ENCODE measurements around the gene UBXN1. TPM values are rescaled to one million over a fixed set of nuclear protein-coding genes. Genes with fewer than 3 reads are reported as not detected.
A peak's percentile ranks its signal among the peaks of the same experiment; 100 is the strongest.

Gene UBXN1
- total RNA-seq, 1 experiment from 2014 or later, result 135 TPM

GRCh38 chr11:62677714-62678113 lies 1.2 kb downstream of the UBXN1 start:
- no peak for DNase-seq (ENCODE audit: low spot score)

GRCh38 chr11:62677156-62677555 lies 1.7 kb downstream of the UBXN1 start:
- Mint-ChIP-seq H3K36me3 (peaks cover 37% of the 10 kb centered on the region), H3K27ac (peak overlapping the region; percentile 48; the same call in 1 of the 2 replicates), H3K27me3 (ENCODE audit: low read depth) (no peaks in the 10 kb centered on the region), H3K4me3 (peak overlapping the region; percentile 87), H3K4me1 (peaks cover 29% of the 10 kb centered on the region), H3K9me3 (no peaks in the 10 kb centered on the region)
- ATAC-seq (no peak), DNase-seq (ENCODE audit: low spot score) (no peak)
- ChIA-PET POLR2A (interaction anchor here (1.0 to 1.8 kb wide), 2 partner anchors 12 to 56 kb away, joined by 3 to 8 read pairs; partner anchors contain the start of genes B3GAT3, C11orf98 and CSKMT), CTCF (interaction anchor here (0.9 to 1.7 kb wide), 9 partner anchors 12 to 252 kb away, joined by 3 to 10 read pairs (median 5); partner anchors contain the start of genes BSCL2, C11orf98, CSKMT and GNG3)
- TF ChIP-seq NR2C2 (CRISPR knock-in tag; IDR thresholded peaks at IDR 0.05), result no peak
- TF ChIP-seq TCF7 (CRISPR knock-in tag; IDR thresholded peaks at IDR 0.05; ENCODE audit: low read depth), result no peak
- no peak for TF ChIP-seq EMX1 (CRISPR knock-in tag; IDR thresholded peaks at IDR 0.05)
- no peak for TF ChIP-seq GTF2I (CRISPR knock-in tag; conservative IDR thresholded peaks at IDR 0.05)
- TF ChIP-seq PRDM15 (CRISPR knock-in tag; IDR thresholded peaks at IDR 0.05), result no peak
- TF ChIP-seq IRF1 (CRISPR knock-in tag; IDR thresholded peaks at IDR 0.05), result no peak

More at GRCh38 chr11:62677714-62678113, 1.2 kb downstream of the UBXN1 start:
- POLR2A ChIA-PET, result interaction anchor here (1.0 to 1.8 kb wide), 2 partner anchors 13 to 56 kb away, joined by 3 to 8 read pairs; partner anchors contain the start of genes B3GAT3, C11orf98 and CSKMT
- Mint-ChIP-seq H3K9me3 (no peaks in the 10 kb centered on the region), H3K27me3 (ENCODE audit: low read depth) (no peaks in the 10 kb centered on the region), H3K36me3 (peaks cover 36% of the 10 kb centered on the region), H3K4me1 (peaks cover 24% of the 10 kb centered on the region), H3K4me3 (peak overlapping the region; percentile 87), H3K27ac (peak overlapping the region; percentile 90)
- no peak for ATAC-seq
- CTCF ChIA-PET, result interaction anchor here (0.9 to 1.7 kb wide), 4 partner anchors 13 to 253 kb away, joined by 3 to 10 read pairs (median 6); partner anchors contain the start of genes C11orf98 and CSKMT
- no peak for TF ChIP-seq E2F1 (CRISPR knock-in tag; IDR thresholded peaks at IDR 0.05)
- TF ChIP-seq CBFB (CRISPR knock-in tag; IDR thresholded peaks at IDR 0.05; ENCODE audit: low read depth), result no peak
- TF ChIP-seq ATF1 (CRISPR knock-in tag; IDR thresholded peaks at IDR 0.05), result no peak
- TF ChIP-seq PRDM15 (CRISPR knock-in tag; IDR thresholded peaks at IDR 0.05), result no peak
- TF ChIP-seq USF1 (CRISPR knock-in tag; IDR thresholded peaks at IDR 0.05), result no peak
- TF ChIP-seq ZNF423 (CRISPR knock-in tag; IDR thresholded peaks at IDR 0.05), result no peak
- TF ChIP-seq CREM (CRISPR knock-in tag; IDR thresholded peaks at IDR 0.05), result no peak
